Fibroblast of lung (primary cell): ENCODE results near the gene HMOX2. TPM values are rescaled to one million over a fixed set of nuclear protein-coding genes. Genes with fewer than 3 reads are reported as not detected.

Experiments used
- DNase-seq, 2 donors: peaks; one replicate each; pipeline versions ENCODE4 v3.0.0 to v3.0.0-alpha.2; 2010; ENCODE audit warnings: low read depth in 2 of 2
- H2AFZ ChIP-seq: 2 replicates; pipeline ENCODE4 v1.5.1; 2012; ENCODE audit warnings: low read length, control low read depth, inconsistent platforms
- H3K27ac ChIP-seq: 2 replicates; pipeline ENCODE4 v1.5.1; 2011; ENCODE audit warnings: low read length, control low read depth; ENCODE audit not compliant: insufficient read depth
- H3K27me3 ChIP-seq: 2 replicates; pipeline ENCODE4 v1.5.1; 2011; ENCODE audit warnings: mild to moderate bottlenecking, low read length; ENCODE audit not compliant: control insufficient read depth, insufficient read depth
- H3K36me3 ChIP-seq: 2 replicates; pipeline ENCODE4 v1.5.1; 2011; ENCODE audit warnings: low read length; ENCODE audit not compliant: control insufficient read depth, insufficient read depth
- H3K4me1 ChIP-seq: 2 replicates; pipeline ENCODE4 v1.5.1; 2011; ENCODE audit warnings: low read length; ENCODE audit not compliant: control insufficient read depth, insufficient read depth; ENCODE audit errors: extremely low read depth
- H3K4me2 ChIP-seq: 2 replicates; pipeline ENCODE4 v1.5.1; 2011; ENCODE audit warnings: low read length, control low read depth; ENCODE audit not compliant: insufficient read depth; ENCODE audit errors: extremely low read depth
- H3K4me3 ChIP-seq, 4 experiments: fragments of 200-600 bp in 1 of 4; sonication (generic) in 1 of 4; replicated peaks in 1 of 4; 2 replicates each; pipeline ENCODE4 v1.5.1; 2011 to 2016; ENCODE audit warnings: low read length in 4 of 4, low read depth in 3 of 4, mild to moderate bottlenecking in 3 of 4, control low read depth in 2 of 4, inconsistent platforms in 1 of 4, mixed read lengths in 1 of 4; ENCODE audit not compliant: insufficient read depth in 1 of 4; ENCODE audit errors: control extremely low read depth in 1 of 4
- H3K79me2 ChIP-seq: 2 replicates; pipeline ENCODE4 v1.5.1; 2012; ENCODE audit warnings: mild to moderate bottlenecking, low read length, inconsistent platforms; ENCODE audit not compliant: control insufficient read depth, insufficient read depth
- H3K9ac ChIP-seq: 2 replicates; pipeline ENCODE4 v1.5.1; 2011; ENCODE audit warnings: mild to moderate bottlenecking, low read length, control low read depth; ENCODE audit not compliant: insufficient read depth
- H3K9me3 ChIP-seq: 2 replicates; pipeline ENCODE4 v1.5.1; 2012; ENCODE audit warnings: low read depth, low read length; ENCODE audit not compliant: control insufficient read depth, insufficient read depth
- H4K20me1 ChIP-seq: 2 replicates; pipeline ENCODE4 v1.5.1; 2011; ENCODE audit warnings: low read length; ENCODE audit not compliant: control insufficient read depth, insufficient read depth; ENCODE audit errors: extremely low read depth
- CTCF ChIP-seq, 2 donors: IDR thresholded peaks in 1 of 2; conservative IDR thresholded peaks in 1 of 2; 1 replicate in 1 of 2; 2 replicates in 1 of 2; pipeline ENCODE4 v1.5.1; 2011 to 2012; ENCODE audit warnings: low read length in 2 of 2, control low read depth in 1 of 2, inconsistent platforms in 1 of 2, low read depth in 1 of 2, mild to moderate bottlenecking in 1 of 2
- EZH2 ChIP-seq: IDR thresholded peaks from 2 replicates; pipeline ENCODE4 v1.5.1; 2012; ENCODE audit warnings: low read length, control low read depth, mild to moderate bottlenecking; ENCODE audit errors: missing control alignments
- polyA plus RNA-seq, 2 donors: library from polyadenylated mRNA; depleted of rRNA in 1 of 2; stranded (reverse) in 1 of 2; unstranded in 1 of 2; fragments of >200 nt; gene quantifications; 2 replicates each; pipeline ENCODE4 v1.2.1, GENCODE V29; 2011 to 2012; ENCODE audit warnings: missing spikeins in 1 of 2
- total RNA-seq: library from RNA; depleted of rRNA; stranded (reverse); fragments of >200 nt; gene quantifications from 2 replicates; pipeline ENCODE4 v1.2.1, GENCODE V29; 2014

HMOX2 gene
- total and polyA plus RNA-seq, 2 donors (not counting 1 experiment from before 2014, with no cell fraction given): 40.0 to 45.7 TPM

GRCh38 chr16:4454623-4455022, 21.6 kb upstream of the HMOX2 start:
- Histone ChIP-seq H3K9me3 (no peaks in the 10 kb centered on the region), H3K4me1 (peaks cover 4% of the 10 kb centered on the region), H3K27ac (no peak overlapping the region), H4K20me1 (no peaks in the 10 kb centered on the region), H3K4me2 (no peak overlapping the region), H3K4me3 (no peak overlapping the region), H3K27me3 (no peaks in the 10 kb centered on the region), H3K36me3 (peaks cover 23% of the 10 kb centered on the region), H3K9ac (no peak overlapping the region), H2AFZ (no peak overlapping the region), H3K79me2 (no peaks in the 10 kb centered on the region)
- no peak for DNase-seq
- no peak for TF ChIP-seq CTCF (conservative IDR thresholded peaks at IDR 0.05 in 1 of 2, IDR thresholded peaks at IDR 0.05 in 1 of 2; ENCODE audit: low read depth in 1 of 2, low read length in 2 of 2)
- TF ChIP-seq EZH2: no peak

GRCh38 chr16:4455081-4455480, 21.1 kb upstream of the HMOX2 start:
- no peak overlapping the region for H3K4me2 ChIP-seq
- TF ChIP-seq EZH2 (no peak), CTCF (conservative IDR thresholded peaks at IDR 0.05 in 1 of 2, IDR thresholded peaks at IDR 0.05 in 1 of 2; ENCODE audit: low read depth in 1 of 2, low read length in 2 of 2) (no peak)
- H3K4me3 ChIP-seq: no peak overlapping the region
- peaks cover 4% of the 10 kb centered on the region for H3K4me1 ChIP-seq
- no peaks in the 10 kb centered on the region for H3K9me3 ChIP-seq
- no peak for DNase-seq
- no peaks in the 10 kb centered on the region for H3K27me3 ChIP-seq
- no peak overlapping the region for H3K9ac ChIP-seq
- H4K20me1 ChIP-seq: no peaks in the 10 kb centered on the region
- no peaks in the 10 kb centered on the region for H3K79me2 ChIP-seq
- H3K27ac ChIP-seq: no peak overlapping the region
- no peak overlapping the region for H2AFZ ChIP-seq
- H3K36me3 ChIP-seq: peaks cover 22% of the 10 kb centered on the region

GRCh38 chr16:4455951-4456350, 20.2 kb upstream of the HMOX2 start:
- Histone ChIP-seq H3K9me3 (no peaks in the 10 kb centered on the region), H2AFZ (no peak overlapping the region), H4K20me1 (no peaks in the 10 kb centered on the region), H3K4me1 (peaks cover 4% of the 10 kb centered on the region), H3K27ac (no peak overlapping the region), H3K9ac (no peak overlapping the region), H3K27me3 (no peaks in the 10 kb centered on the region), H3K36me3 (peaks cover 18% of the 10 kb centered on the region), H3K4me3 (no peak overlapping the region), H3K4me2 (no peak overlapping the region), H3K79me2 (no peaks in the 10 kb centered on the region)
- TF ChIP-seq EZH2: no peak
- TF ChIP-seq CTCF (conservative IDR thresholded peaks at IDR 0.05 in 1 of 2, IDR thresholded peaks at IDR 0.05 in 1 of 2; ENCODE audit: low read depth in 1 of 2, low read length in 2 of 2): no peak
- DNase-seq: no peak
